ENCODE measurements around the gene MAML2. TPM values are rescaled to one million over a fixed set of nuclear protein-coding genes. Genes with fewer than 3 reads are reported as not detected.

The MAML2 gene
- total and polyA plus RNA-seq, 9 of the 15 experiments (the other 6 are each of a cell fraction or from before 2014, with no cell fraction given), result 0.79 to 6.8 (median 4.8) TPM

- TF ChIP-seq GTF3C2 (IDR thresholded peaks at IDR 0.05; ENCODE audit: borderline replicate concordance, extremely low read depth, insufficient read length) (no peak), EGR1 (conservative IDR thresholded peaks at IDR 0.05) (peak; percentile 96), KDM5B (IDR thresholded peaks at IDR 0.05; ENCODE audit: insufficient replicate concordance, low read depth, low read length) (peak; percentile 85), NR4A1 (CRISPR knock-in tag; IDR thresholded peaks at IDR 0.05) (no peak), NR4A1 (tag; IDR thresholded peaks at IDR 0.05) (no peak), SRF (CRISPR knock-in tag; IDR thresholded peaks at IDR 0.05) (0 out of 4 replicates have a peak, but pooled peaks of 1 of the 2 experiments have one; percentile 10), SP1 (CRISPR knock-in tag; IDR thresholded peaks at IDR 0.05) (peak; percentile 93), CGGBP1 (CRISPR knock-in tag; IDR thresholded peaks at IDR 0.05) (no peak), NBN (IDR thresholded peaks at IDR 0.05; ENCODE audit: low read depth) (0 out of 2 replicates have a peak, but pooled peaks have one; percentile 33), CHD2 (IDR thresholded peaks at IDR 0.05; ENCODE audit: low read depth, low read length) (no peak), PREB (CRISPR knock-in tag; IDR thresholded peaks at IDR 0.05) (no peak), ZNF239 (CRISPR knock-in tag; IDR thresholded peaks at IDR 0.05) (no peak), NR2C2 (CRISPR knock-in tag; IDR thresholded peaks at IDR 0.05) (no peak), NR2C2 (tag; IDR thresholded peaks at IDR 0.05) (peak; percentile 55; the same call in 1 of the 2 replicates), CBX1 (IDR thresholded peaks at IDR 0.05; ENCODE audit: low read depth) (0 out of 2 replicates have a peak, but pooled peaks have one; percentile 61), EP400 (IDR thresholded peaks at IDR 0.05) (peak; percentile 91), SMAD2 (IDR thresholded peaks at IDR 0.05; ENCODE audit: low read depth, low read length) (no peak), COPS2 (conservative IDR thresholded peaks at IDR 0.05) (no peak), E4F1 (CRISPR knock-in tag; IDR thresholded peaks at IDR 0.05; ENCODE audit: borderline replicate concordance) (no peak), PML (IDR thresholded peaks at IDR 0.05; ENCODE audit: low read length) (peak; percentile 75), KLF13 (tag; IDR thresholded peaks at IDR 0.05; ENCODE audit: borderline replicate concordance, low read depth) (peak; percentile 54; the same call in 1 of the 2 replicates), TEAD1 (CRISPR knock-in tag; IDR thresholded peaks at IDR 0.05) (0 out of 4 replicates have a peak, but pooled peaks of 1 of the 2 experiments have one; percentile 0)
Measured at GRCh38 chr11:96389720-96390487, 46.9 kb upstream of the MAML2 start, which contains the start of the genes CCDC82 and JRKL (continued).

Data from K562 (cell line).